ENCODE results near the gene PLOD3.

The PLOD3 gene

DNA sequence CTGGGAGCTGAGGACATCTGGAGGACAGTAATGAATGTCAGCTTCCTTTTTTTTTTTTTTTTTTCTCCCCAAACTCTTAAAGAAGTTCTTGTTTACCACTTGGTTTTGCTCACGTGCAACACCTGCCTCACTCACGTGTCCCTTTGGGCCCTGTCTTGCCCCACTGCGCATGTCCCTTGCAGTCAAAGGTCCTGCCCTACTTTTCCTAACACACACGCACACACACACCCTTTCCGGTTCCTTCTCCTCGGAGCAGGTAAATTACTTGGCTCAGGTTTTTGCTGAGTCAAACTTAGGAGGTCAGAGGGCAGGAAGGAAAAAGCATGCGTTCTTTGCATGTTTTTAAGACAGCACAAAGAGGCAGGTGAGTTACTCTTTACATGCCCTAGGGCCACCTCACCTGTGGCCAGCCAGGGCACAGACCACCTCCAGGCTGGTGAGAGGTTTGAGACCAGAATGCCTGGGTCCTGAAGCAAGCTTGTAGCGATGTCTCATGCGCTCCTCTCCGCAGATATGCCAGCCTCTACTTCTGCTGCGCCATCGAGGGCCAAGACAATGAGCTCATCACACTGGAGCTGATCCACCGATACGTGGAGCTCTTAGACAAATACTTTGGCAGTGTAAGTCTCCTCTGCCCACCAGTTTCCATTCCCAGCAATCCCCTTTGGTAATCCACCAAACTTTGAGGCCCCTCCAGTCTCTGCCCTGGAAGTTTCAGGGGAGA, 60.4 kb downstream of the PLOD3 start:
- no peak overlapping the region for H3K4me2 ChIP-seq (ENCODE audit: low read depth, low read length, poor library complexity, severe bottlenecking)
- no peak for TF ChIP-seq EZH2phosphoT487 (conservative IDR thresholded peaks at IDR 0.05; ENCODE audit: low read length)
- TF ChIP-seq, protein P1, sequence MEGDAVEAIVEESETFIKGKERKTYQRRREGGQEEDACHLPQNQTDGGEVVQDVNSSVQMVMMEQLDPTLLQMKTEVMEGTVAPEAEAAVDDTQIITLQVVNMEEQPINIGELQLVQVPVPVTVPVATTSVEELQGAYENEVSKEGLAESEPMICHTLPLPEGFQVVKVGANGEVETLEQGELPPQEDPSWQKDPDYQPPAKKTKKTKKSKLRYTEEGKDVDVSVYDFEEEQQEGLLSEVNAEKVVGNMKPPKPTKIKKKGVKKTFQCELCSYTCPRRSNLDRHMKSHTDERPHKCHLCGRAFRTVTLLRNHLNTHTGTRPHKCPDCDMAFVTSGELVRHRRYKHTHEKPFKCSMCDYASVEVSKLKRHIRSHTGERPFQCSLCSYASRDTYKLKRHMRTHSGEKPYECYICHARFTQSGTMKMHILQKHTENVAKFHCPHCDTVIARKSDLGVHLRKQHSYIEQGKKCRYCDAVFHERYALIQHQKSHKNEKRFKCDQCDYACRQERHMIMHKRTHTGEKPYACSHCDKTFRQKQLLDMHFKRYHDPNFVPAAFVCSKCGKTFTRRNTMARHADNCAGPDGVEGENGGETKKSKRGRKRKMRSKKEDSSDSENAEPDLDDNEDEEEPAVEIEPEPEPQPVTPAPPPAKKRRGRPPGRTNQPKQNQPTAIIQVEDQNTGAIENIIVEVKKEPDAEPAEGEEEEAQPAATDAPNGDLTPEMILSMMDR (IDR thresholded peaks at IDR 0.05; ENCODE audit: insufficient read depth, low read length, poor library complexity, severe bottlenecking): no peak
- H3K79me2 ChIP-seq (ENCODE audit: insufficient read depth, low read length): no peaks in the 10 kb centered on the region
- H3K27ac ChIP-seq (ENCODE audit: low read depth, low read length): no peak overlapping the region
- H3K36me3 ChIP-seq (ENCODE audit: low read length): no peaks in the 10 kb centered on the region
- no peaks in the 10 kb centered on the region for H4K20me1 ChIP-seq (ENCODE audit: low read depth, low read length)
- H3K4me3 ChIP-seq (ENCODE audit: insufficient read depth, low read length, poor library complexity, severe bottlenecking): no peak overlapping the region
- peaks cover 10% of the 10 kb centered on the region; the same call in 1 of the 2 replicates for H3F3A ChIP-seq (ENCODE audit: insufficient read depth)
- no peaks in the 10 kb centered on the region for H3K9me3 ChIP-seq (ENCODE audit: insufficient read depth, low read length)
- H3K9me2 ChIP-seq (replicated peaks; ENCODE audit: insufficient read depth, low read length): no peaks in the 10 kb centered on the region
- H3K9ac ChIP-seq (ENCODE audit: low read length): no peak overlapping the region
- no peak overlapping the region for H2AFZ ChIP-seq (ENCODE audit: low read depth, low read length, severe bottlenecking)
- no peaks in the 10 kb centered on the region for H3K27me3 ChIP-seq (ENCODE audit: low read length)

GRCh38 chr7:101156277-101156676, 61.1 kb downstream of the PLOD3 start:
- H3K27me3 ChIP-seq (ENCODE audit: low read length): no peaks in the 10 kb centered on the region
- H3K9me3 ChIP-seq (ENCODE audit: insufficient read depth, low read length): no peaks in the 10 kb centered on the region
- no peak overlapping the region for H2AFZ ChIP-seq (ENCODE audit: low read depth, low read length, severe bottlenecking)
- no peak overlapping the region for H3K4me3 ChIP-seq (ENCODE audit: insufficient read depth, low read length, poor library complexity, severe bottlenecking)
- no peaks in the 10 kb centered on the region for H3K36me3 ChIP-seq (ENCODE audit: low read length)
- no peaks in the 10 kb centered on the region for H3K9me2 ChIP-seq (replicated peaks; ENCODE audit: insufficient read depth, low read length)
- 0 out of 2 replicates have a peak, but pooled peaks cover 9% of the 10 kb centered on the region for H3F3A ChIP-seq (ENCODE audit: insufficient read depth)
- no peak overlapping the region for H3K9ac ChIP-seq (ENCODE audit: low read length)
- H3K27ac ChIP-seq (ENCODE audit: low read depth, low read length): no peak overlapping the region
- no peaks in the 10 kb centered on the region for H3K79me2 ChIP-seq (ENCODE audit: insufficient read depth, low read length)
- no peaks in the 10 kb centered on the region for H4K20me1 ChIP-seq (ENCODE audit: low read depth, low read length)
- H3K4me2 ChIP-seq (ENCODE audit: low read depth, low read length, poor library complexity, severe bottlenecking): no peak overlapping the region
- TF ChIP-seq, protein P1 (IDR thresholded peaks at IDR 0.05; ENCODE audit: insufficient read depth, low read length, poor library complexity, severe bottlenecking): no peak
- TF ChIP-seq EZH2phosphoT487 (conservative IDR thresholded peaks at IDR 0.05; ENCODE audit: low read length): no peak

All from SU-DHL-6 (cell line).